Activated gamma-delta T cell (primary cell): ENCODE data around the gene RPS2.
A peak's percentile ranks its signal among the peaks of the same experiment; 100 is the strongest.
"Not testable (repeated sequence)": the region's sequence is repeated elsewhere in the genome, so short reads cannot be mapped to it uniquely, and the experiment has no call there.

Experiments
- DNase-seq: peaks from one replicate; lab custom pipeline; 2025; lab: John Stamatoyannopoulos, UW

The RPS2 gene

DNA sequence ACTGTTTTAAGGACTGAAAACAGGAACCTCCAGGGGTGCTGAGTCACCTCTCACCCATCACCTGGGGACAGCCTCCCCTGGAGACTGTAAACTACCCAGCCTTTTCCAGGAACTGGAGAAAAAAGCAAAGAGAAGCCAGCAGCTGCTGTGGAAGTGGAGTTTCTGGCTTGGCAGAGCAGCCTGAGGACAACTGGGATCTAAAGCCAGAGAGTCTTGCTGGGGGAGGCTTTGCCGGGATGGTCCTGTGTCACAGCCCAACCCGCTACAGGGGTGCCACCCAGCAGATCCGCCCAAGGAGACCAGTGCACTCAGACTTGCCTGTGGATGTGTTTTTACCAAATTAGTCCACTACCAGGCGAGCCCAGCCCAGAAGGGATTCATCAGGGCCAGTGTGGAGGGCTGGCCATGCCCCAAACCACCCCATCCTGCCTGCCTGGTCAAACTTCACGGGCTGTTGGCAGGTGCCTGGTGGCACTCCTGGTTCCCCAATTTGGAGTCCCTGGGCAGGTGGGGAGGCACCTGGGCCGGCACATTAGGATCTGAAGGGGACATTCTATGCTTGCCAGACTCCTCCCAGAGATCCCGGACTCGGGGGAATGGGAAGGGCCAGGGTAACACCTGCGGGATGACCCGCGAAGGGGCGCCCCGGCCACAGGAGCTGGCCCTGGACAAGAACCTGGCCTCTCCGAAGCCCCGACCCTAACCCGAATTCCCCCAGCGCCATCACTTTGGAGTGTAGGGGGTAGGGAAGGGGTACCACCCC lies 22.4 kb downstream of the RPS2 start:
- no peak for DNase-seq

GRCh38 chr16:1941162-1942046 lies 23.2 kb downstream of the RPS2 start:
- DNase-seq: no peak

- no peak for DNase-seq
Measured at GRCh38 chr16:1940273-1941161, 24.1 kb downstream of the RPS2 start.

- not testable (repeated sequence) for DNase-seq
Measured at GRCh38 chr16:1939833-1940232, 24.8 kb downstream of the RPS2 start.

DNA sequence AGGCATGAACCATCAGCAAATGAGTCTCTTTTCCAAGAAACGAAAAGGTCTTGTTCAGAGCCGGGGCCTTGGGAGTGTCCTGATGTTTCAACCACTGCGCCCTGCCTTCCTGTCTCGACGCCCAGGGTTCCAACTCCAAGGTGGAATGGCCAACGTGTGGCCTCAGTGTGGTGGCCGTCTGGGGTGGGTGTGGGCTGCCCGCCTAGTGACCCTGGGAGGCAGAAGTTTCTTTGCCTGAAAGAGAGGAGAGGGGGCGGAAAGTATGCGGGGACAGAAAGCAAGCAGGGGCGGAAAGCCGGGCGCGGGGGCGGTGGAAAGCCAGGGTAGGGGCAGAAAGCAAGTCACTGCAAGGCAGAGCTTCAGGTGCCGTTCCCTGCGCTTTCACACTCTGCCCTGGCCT lies 25.7 kb downstream of the RPS2 start:
- no peak for DNase-seq

- no peak for DNase-seq
Measured at GRCh38 chr16:1938316-1938715, 26.3 kb downstream of the RPS2 start.

DNA sequence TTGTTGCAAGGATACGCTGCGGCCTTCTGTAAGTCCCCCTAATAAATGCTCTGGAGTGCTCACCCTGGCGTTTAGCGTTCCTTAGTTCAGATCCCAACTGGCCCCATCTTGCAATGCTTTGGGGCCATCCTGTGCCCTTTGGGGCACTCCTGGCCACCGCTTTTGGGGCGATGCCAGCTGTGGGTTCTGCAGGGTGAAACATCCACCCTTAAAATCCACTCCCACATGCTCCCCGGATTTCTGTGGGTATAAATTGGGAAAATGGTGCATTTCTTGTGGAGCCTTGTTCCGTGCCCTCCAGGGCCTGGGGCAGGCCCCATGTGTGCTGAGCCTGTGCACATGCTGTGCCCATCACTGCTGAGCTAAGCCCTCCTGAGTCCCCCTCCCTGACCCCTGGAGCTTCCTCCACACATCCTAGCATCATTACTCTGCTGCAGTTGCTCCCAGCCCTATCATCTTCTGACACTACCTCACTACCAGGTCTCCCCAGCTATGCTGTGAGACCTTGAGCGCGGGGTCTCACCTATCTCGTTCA lies 27.6 kb downstream of the RPS2 start:
- DNase-seq: no peak

DNA sequence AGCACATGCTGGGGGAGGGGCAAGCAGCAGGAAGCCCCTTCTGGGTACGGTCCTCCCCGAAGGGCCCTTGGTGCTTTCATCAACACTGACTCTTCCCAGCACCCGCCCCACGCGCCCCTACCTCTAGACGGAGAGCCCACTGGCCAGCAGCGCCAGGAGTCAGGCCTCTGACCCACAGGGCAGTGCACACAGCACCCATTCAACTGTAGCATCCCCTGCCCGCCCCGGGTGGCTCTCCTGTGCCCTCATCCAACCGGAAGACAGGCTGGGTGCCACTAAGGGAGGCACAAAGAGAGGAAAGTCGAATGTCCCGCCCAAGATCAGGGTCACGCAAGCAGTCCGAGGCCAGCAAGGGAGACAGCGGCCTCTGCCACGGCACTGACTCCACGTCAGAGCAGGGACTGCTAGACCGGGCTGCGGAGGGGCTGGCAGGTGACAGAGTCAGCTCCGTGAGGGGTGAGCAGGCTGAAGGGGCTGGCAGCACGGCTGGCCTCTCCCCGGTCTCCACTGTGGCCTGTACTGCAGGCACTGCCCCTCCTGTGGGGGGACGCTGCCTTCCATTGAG lies 31.4 kb downstream of the RPS2 start:
- DNase-seq: no peak

DNA sequence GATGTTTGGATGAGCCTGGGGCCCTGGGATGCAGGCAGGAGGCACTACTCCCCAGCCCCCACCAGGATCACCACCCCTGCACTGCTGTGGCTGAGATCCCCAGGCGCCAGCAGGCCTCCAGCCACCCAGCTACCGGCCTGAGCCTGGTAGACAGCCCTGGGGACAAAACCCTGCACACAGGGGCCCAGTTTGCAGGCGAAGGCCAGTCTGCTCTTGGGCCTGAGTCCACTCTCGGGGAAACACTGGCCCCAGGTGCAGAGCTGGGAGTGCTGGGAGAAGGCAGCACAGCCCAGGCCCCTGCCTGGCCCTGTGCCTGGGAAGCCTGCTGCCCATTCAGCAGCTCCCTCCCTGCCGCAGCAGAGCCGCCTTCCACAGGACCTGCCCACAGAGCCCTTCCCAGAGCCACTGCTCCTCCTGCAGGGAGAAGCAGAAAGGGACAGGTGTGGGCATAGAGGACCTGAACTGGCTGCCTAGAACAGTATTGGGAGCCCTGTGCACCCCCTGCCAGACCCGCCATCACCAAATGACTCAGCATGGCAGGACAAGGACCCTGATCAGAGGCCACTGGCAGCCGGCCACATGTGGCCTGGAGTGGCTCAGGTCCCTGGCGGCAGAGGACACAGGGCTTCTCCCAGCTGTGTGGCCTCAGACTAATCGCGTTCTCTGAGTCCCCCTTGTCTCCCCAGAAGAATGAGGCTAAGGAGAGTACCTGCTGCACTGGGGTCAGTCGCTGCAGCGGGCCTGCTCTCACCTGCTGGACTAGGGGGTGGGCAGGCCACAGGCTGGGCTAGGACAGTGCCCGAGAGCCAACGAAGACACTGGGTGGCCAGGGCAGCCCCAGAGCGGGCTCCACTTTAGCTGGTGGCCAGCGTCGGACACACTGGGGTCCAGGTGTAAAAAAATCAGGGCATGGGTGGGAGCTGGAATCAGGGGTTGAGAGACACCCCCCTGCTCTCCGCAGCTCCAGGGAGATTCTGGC lies 32.3 kb downstream of the RPS2 start:
- DNase-seq: no peak

DNA sequence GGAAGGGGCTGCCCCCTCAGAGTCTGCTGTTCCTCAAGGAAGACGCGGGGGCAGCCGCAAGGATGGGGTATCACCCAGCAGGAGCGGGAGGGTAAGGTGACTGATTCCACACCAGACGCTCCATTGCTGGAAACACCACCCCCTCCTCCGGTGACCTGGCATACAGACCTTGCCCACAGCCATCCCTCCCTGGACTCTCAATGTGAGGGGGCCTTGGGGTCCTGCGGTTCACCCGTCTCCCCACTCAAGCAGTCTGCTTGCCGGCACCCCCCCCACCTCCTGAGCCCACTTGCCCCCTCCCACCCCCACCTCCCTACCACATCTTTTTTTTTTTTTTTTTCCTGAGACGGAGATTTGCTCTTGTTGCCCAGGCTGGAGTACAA lies 34.3 kb downstream of the RPS2 start:
- no peak for DNase-seq

DNA sequence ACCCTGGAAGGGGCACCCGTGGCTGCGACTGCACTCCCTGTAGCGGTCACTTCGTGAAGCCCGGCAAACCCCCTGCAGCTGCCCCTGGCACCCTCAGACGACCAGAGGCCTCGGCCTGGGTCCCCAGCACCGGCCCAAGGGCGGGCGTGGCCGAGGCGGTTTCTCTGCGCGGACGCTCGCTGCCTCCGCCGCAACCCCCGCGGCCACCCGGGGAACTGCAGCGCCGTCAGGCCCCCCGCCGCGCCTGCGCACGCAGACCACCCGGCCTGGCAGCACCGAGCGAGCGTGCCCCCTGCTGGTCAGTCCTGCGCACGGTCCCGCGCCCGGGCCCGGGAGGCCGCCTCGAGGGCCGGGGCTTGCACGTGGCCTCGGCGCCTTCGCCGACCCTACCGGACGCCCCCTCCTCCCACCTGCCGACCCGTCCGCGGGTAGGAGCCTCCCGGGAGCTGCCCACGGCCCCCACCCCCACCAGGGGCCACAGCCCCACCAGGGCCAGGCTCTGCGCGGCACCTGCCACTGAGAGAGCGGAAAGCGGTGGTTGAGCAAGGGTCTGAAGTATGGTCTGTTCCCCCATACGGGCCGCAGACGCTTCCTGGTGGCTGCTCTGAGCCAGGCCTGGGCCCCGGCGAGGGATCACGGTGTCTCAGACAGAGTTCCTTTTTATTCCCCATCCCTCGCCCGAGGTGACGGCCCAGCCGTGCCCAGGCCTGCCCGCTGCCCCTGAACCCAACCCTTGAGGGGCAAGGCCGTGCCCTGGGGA lies 34.9 kb downstream of the RPS2 start:
- peak; percentile 87 for DNase-seq

- no peak for DNase-seq
Measured at GRCh38 chr16:1929105-1929504, 35.5 kb downstream of the RPS2 start.

DNA sequence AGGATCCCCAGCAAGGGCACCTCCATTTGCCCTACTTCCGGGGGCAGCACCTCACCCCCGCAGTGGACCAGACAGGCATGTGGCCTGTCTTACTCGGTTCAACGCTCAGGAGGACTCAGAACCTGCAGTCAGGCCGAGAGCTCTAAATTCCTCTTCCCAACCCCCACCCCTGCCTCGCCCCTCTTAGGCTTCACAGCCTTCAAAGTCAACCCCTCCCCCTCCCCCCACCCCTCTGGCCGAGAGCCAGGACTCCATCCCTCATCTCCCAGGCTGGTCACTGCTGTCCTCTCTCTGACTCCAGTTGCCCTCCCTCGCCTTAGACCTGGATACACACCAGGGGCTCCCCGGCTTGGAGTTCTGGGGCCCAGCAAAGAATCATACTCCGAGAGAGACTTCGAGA lies 38.4 kb downstream of the RPS2 start:
- DNase-seq: no peak

- DNase-seq: no peak
Measured at GRCh38 chr16:1924095-1924494, 40.5 kb downstream of the RPS2 start.

GRCh38 chr16:1923299-1924034 lies 41.2 kb downstream of the RPS2 start:
- DNase-seq: no peak

DNA sequence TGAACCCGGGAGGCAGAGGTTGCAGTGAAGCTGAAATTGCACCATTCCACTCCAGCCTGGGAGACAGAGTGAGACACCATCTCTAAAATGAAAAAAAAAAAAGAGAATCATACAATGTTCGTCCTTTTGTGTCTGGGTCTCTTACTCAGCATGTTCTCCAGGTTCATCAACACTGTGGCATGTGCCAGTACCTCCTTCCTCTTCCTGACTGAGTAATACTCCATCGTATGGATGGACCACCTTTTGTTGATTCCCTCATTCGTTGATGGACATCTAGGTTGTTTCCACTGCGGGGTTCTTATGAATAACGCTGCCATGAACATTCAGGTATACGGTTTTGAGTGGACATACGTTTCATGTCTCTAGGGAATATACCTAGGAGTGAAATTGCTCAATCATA lies 42.3 kb downstream of the RPS2 start:
- no peak for DNase-seq

- DNase-seq: no peak
Measured at GRCh38 chr16:1920727-1921171, 43.9 kb downstream of the RPS2 start.

GRCh38 chr16:1920122-1920521 lies 44.5 kb downstream of the RPS2 start:
- DNase-seq: not testable (repeated sequence)
